WI38 (cell line): Measurements from ENCODE around the gene CYYR1.

Source experiments
- H3K4me3 ChIP-seq: 2 replicates; pipeline ENCODE4 v1.5.1; 2011; ENCODE audit warnings: low read depth, mild to moderate bottlenecking, control low read depth, low read length
- TF ChIP-seq, protein P1 (sequence below): IDR thresholded peaks from 2 replicates; pipeline ENCODE4 v1.5.1; 2012; ENCODE audit warnings: low read depth, mild to moderate bottlenecking, control low read depth, low read length

Gene CYYR1

DNA sequence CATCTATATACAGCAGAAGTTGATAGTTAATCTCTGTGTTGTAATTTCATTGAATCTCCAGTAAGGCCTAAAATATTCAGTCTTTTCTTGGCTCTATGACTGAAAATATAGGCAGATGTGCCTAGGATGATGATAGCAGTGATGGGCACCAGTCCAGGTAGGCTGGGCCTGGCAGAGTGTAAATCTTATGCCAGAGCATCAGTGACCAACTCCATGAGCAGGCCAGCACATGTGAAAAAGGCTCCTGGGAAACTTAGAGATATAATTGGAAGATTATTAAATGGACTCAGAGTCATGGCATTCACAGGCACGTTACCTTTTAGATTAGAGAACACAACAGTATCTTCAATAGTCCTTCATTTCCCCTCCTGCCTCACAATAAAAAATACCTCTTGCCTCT lies 20.7 kb upstream of the CYYR1 start:
- TF ChIP-seq, protein P1, sequence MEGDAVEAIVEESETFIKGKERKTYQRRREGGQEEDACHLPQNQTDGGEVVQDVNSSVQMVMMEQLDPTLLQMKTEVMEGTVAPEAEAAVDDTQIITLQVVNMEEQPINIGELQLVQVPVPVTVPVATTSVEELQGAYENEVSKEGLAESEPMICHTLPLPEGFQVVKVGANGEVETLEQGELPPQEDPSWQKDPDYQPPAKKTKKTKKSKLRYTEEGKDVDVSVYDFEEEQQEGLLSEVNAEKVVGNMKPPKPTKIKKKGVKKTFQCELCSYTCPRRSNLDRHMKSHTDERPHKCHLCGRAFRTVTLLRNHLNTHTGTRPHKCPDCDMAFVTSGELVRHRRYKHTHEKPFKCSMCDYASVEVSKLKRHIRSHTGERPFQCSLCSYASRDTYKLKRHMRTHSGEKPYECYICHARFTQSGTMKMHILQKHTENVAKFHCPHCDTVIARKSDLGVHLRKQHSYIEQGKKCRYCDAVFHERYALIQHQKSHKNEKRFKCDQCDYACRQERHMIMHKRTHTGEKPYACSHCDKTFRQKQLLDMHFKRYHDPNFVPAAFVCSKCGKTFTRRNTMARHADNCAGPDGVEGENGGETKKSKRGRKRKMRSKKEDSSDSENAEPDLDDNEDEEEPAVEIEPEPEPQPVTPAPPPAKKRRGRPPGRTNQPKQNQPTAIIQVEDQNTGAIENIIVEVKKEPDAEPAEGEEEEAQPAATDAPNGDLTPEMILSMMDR, result no peak
- no peak overlapping the region for H3K4me3 ChIP-seq

DNA sequence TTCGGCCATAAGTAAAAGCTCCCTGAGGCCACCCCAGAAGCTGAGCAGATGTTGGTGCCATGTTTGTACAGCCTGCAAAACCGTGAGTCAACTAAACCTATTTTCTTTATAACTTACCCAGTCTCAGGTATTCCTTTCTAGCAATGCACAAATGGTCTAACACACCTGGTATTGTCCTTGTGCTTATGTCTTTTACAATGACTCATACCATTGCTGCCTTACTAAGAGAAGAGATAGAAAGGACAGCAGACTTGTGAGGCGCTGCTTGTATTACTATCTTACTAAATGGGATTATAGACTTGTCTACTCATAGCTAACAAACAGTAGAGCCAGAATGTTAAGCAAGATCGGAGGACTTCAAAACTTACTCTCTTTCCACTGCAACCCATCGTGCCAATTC lies 18.5 kb upstream of the CYYR1 start:
- no peak overlapping the region for H3K4me3 ChIP-seq
- TF ChIP-seq, protein P1, result no peak

DNA sequence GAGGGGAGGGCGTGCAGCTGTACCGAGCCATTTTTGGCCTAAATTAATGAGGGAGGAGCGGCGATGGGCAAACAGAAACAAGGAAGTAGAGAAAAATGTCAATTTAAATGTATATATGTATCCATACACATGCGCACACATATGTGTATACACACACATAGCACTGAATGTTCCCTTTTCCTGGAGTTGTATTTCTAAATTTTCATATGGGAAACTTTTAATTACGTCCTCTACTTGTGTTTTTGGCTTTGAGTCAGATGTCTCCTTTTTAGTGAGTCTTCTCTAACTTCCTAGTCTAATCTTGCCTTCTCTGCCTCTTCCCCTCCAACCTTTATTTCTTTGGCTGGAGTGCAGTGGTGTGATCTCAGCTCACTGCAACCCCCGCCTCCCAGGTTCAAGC lies 15.4 kb upstream of the CYYR1 start:
- no peak overlapping the region for H3K4me3 ChIP-seq
- TF ChIP-seq, protein P1, result no peak

DNA sequence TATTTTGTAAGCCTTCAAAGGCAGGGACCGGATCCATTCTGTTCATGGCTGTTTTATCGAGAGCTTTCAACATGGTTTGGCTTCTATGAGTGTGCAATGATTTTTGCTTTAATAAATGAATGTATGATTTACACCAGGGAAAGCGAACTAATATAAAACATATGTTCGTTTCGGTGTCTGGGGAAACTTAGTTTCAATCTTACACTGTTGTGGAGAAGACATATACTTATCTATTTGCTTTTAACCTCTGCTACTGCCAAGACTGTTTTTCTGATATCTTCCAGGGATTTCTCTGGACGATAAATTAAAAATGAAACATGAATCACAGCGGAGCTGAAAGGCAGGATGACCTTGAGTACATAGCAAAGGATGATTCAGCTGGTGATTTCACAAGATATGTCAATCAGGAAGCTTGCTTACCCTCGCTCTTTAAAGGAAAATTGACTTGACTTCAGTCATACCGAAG lies 14.7 kb upstream of the CYYR1 start:
- TF ChIP-seq, protein P1, result no peak
- no peak overlapping the region for H3K4me3 ChIP-seq

GRCh38 chr21:26583769-26584168 lies 10.7 kb upstream of the CYYR1 start:
- TF ChIP-seq, protein P1, result no peak
- no peak overlapping the region for H3K4me3 ChIP-seq

- TF ChIP-seq, protein P1, result no peak
- no peak overlapping the region for H3K4me3 ChIP-seq
Measured at GRCh38 chr21:26581818-26582217, 8.7 kb upstream of the CYYR1 start.

DNA sequence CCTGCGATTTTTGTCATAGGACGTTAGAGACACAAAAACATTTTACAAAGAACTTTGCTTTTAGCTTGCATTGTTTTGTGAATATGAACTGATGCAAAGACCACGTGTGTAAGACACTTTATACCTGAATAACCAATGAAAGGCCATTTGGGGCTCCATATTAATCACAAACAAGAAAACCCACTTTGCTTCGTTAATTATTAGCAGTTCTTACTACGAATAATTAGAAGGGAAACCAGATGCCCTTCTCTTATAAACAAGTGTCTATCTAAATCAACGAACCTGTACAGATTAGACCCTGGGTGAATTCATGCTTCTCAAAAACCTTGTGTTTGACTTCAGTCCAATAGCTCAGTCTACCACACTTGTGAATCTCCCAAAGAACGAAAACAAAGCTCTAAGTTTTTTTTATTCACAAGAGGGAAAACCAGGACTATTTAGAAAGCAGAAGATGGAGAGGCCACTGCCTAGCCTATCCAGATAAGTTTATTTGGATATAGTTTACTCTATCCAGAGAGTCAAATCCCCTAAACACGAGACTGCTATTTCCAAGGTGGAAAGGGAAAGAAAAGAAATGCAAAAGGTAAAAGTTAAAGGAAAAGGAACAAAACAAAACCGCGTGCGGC lies 897 bp downstream of the CYYR1 start:
- H3K4me3 ChIP-seq, result no peak overlapping the region
- TF ChIP-seq, protein P1, result no peak
